Body of pancreas (tissue), 4 donors: ENCODE data around the gene SETDB1.

Experiments used
- CTCF ChIP-seq, 7 experiments: fragments of 450-650 bp in 4 of 7; fragments of 200-600 bp in 3 of 7; sonication (generic) in 3 of 7; IDR thresholded peaks; one replicate each; pipeline ENCODE4 v1.5.1; 2016 to 2019; ENCODE audit warnings: antibody characterized with exemption in 7 of 7
- POLR2A ChIP-seq, 3 donors: fragments of 450-650 bp; IDR thresholded peaks; one replicate each; pipeline ENCODE4 v1.6.1; 2016; ENCODE audit warnings: antibody characterized with exemption in 3 of 3, mild to moderate bottlenecking in 2 of 3

GRCh38 chr1:150955280-150955679 is 29.1 kb downstream of the SETDB1 start:
- TF ChIP-seq CTCF (IDR thresholded peaks at IDR 0.05) (no peak), POLR2A (IDR thresholded peaks at IDR 0.05) (no peak)
